NK-92 (cell line): ENCODE results near the gene VAV2.

Experiments used
- DNase-seq: peaks from one replicate; lab custom pipeline; 2025; ENCODE audit not compliant: unreplicated experiment; lab: John Stamatoyannopoulos, UW

The VAV2 gene, protein sequence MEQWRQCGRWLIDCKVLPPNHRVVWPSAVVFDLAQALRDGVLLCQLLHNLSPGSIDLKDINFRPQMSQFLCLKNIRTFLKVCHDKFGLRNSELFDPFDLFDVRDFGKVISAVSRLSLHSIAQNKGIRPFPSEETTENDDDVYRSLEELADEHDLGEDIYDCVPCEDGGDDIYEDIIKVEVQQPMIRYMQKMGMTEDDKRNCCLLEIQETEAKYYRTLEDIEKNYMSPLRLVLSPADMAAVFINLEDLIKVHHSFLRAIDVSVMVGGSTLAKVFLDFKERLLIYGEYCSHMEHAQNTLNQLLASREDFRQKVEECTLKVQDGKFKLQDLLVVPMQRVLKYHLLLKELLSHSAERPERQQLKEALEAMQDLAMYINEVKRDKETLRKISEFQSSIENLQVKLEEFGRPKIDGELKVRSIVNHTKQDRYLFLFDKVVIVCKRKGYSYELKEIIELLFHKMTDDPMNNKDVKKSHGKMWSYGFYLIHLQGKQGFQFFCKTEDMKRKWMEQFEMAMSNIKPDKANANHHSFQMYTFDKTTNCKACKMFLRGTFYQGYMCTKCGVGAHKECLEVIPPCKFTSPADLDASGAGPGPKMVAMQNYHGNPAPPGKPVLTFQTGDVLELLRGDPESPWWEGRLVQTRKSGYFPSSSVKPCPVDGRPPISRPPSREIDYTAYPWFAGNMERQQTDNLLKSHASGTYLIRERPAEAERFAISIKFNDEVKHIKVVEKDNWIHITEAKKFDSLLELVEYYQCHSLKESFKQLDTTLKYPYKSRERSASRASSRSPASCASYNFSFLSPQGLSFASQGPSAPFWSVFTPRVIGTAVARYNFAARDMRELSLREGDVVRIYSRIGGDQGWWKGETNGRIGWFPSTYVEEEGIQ

DNA sequence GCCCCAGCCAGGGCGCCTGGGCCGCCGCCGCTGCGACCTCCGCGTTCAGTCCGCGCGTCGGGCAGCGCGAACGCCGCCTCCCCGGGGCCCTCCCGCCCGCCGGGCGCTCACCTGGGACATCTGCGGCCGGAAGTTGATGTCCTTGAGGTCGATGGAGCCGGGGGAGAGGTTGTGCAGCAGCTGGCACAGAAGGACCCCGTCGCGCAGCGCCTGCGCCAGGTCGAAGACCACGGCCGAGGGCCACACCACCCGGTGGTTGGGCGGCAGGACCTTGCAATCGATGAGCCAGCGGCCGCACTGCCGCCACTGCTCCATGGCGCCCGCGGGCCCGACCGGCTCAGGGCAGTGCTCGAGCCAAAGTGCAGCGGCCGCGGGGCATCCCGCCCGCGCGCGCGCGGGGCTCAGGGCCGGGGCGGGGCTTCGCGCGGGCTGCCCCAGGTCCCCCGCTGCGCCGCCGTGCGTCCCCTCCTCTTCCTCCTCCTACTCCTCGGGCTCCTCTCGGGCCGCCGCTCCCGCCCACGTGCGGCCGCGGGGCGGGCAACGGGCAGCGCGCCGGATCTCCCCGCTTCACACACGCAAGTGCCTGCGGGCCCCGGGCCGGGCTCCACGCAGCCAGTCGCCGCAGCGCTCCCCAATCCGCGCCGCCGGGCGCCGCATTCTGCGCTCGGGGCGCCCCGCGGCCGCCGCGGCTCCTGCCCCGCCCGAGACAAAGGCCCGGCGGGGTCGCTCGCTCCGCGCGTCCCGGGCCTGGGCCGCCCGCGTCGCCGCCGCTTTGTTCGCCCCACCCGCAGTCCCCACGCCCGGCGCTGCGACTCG is at the start of gene VAV2:
Gene VAV2 (minus strand): TSS at position 361 of the 816 bp plus-strand sequence. CDS start 46 bp downstream, at position 315.
- DNase-seq: no peak

DNA sequence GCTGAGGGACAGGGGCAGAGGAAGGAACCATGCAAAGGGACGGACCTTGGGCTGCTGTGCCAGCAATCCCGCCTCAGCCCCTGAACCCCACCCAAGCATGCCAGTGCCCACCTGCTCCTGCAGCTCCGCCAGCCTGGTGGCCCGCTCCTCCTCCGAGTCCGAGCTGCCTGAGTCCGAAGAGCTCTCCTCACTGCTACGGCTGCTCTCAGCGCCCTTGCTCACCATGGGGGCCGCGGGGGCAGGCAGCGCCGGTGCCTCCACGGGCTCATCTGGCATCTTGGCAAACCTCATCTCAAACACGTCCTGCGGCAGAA is 49.5 kb upstream of the VAV2 start:
- no peak for DNase-seq

DNA sequence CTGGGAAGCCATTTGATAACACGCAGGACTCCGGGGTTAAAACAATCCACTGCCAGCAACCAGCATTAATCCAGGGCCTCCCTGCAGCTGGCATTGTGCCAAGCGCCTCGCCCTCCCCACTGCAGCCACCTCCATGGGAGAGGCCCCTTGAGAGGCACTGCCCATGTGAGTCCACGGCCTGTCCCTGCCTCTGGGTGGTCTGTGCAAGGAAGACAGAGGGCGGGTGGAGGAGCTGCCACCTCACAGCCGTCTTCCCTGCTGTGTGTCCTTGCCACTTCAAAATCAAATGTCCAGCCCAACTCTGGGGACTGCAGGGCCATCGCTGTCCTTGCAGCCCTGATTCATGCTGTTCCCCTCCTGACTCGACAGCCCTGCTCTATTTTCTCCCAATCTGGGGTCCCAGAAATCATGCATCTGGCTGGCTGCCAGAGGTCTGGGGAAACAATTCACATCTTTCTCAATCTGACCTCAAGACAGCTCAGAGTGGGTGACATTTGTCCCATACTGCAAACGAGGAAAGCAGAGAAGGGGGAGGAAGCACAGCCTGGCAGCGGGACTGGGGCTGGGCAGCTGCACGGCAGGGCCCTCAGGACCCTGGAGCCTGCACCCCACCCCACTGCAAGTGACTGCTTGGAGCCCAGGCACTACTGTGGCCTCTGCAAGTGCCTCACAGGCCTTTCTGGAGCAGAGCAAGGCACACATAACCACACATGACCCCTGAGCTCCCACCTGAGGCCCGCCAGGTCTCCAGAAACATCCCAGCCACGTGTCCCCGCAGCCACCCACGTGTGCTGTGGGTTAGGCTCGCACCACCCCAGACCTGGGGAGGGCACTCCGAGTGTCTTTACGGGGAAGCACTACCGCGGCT is 48.9 kb upstream of the VAV2 start:
- no peak for DNase-seq

DNA sequence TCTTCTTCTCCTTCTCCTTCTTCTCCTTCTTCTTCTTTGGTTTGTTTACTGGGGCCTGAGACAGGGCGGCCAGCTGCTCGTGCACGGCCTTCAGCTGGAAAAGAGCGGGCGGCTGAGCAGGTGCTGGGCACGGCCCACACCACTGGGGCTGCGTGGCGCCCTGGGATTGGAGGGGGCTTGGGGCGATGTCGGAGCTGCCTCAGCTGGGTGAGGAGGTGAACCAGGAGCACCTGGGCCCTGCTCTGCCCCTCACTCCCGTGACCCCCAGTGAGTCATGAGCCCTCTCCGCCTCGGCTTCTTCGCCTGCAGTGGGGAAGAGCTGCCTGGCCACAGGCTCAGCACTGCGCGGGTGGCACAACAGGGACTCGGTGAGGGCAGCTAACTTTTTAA is 48.0 kb upstream of the VAV2 start:
- no peak for DNase-seq

DNA sequence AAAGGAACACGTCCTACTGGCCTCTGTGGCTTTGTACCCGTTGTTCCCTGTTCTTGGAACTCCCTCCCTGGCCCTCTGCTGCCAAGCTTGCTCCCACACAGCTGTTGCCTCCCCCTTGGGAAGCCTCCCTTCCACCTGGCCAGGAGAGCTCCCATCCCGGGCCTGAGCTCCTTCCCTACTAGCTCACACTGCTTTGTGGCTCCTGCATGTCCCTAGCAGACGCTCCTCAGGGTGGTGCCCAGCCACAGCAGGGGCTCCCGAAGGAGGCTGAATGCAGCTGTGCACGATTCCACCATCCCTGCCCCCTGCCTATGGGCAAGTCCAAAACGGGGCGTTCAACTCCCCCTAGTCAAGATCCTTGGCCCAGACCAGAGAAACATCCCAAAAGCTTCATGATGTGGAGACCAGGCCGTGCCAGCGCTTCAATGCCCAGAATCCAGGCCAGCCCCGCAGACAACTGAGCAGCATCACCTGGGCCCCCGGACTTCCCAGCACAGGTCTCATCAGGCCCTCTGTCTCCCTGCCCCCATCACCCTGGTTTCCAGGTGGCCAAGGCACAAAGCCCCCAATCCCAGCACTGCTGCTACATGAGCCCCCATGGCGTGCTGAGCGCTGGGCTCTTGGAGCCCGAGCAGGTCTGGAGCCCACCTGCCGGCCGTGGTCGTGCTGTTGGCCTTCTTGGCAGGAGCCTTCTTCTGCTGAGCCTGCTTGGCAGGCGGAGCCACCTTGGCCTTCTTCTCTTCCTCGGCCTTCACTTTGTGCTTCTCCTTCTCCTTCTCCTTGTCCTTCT is 47.5 kb upstream of the VAV2 start:
- no peak for DNase-seq

DNA sequence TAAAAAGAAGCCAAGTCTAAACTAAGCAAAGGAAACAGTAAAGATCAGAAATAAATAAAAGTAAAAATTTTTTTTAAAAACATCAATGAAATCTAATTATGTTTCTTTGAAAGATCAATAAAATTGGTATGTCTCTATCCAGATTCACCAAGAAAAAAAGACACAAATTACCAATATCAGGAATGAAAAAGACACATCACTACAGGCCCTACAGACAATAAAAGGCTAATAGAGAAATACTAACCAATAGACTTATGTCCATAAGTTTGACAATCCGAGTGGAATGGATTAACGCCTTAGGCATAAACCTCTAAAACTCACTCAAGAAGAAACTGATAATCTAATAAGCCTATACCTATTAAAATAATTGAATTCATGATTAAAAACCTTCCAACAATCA is 45.5 kb upstream of the VAV2 start:
- no peak for DNase-seq

DNA sequence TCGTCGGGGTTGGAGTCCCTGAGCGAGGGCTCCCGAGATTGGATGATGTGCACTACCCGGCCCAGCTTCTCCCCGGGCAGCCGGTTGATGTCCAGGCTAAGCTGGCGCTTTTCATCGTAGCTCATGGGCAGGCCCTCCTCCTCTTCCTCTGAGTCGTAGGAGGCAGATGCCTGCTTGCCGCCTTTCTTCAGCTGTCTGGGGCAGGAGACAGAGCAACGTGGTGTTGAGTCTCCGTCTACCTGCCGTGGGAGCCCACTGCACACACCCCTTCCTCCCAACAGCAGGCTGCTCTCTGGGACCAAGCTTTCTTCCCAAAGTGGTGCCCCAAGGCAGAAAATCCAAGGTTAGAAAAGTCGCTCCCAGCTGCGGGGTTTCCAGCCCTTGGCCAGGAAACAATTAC is 44.0 kb upstream of the VAV2 start:
- DNase-seq: no peak

DNA sequence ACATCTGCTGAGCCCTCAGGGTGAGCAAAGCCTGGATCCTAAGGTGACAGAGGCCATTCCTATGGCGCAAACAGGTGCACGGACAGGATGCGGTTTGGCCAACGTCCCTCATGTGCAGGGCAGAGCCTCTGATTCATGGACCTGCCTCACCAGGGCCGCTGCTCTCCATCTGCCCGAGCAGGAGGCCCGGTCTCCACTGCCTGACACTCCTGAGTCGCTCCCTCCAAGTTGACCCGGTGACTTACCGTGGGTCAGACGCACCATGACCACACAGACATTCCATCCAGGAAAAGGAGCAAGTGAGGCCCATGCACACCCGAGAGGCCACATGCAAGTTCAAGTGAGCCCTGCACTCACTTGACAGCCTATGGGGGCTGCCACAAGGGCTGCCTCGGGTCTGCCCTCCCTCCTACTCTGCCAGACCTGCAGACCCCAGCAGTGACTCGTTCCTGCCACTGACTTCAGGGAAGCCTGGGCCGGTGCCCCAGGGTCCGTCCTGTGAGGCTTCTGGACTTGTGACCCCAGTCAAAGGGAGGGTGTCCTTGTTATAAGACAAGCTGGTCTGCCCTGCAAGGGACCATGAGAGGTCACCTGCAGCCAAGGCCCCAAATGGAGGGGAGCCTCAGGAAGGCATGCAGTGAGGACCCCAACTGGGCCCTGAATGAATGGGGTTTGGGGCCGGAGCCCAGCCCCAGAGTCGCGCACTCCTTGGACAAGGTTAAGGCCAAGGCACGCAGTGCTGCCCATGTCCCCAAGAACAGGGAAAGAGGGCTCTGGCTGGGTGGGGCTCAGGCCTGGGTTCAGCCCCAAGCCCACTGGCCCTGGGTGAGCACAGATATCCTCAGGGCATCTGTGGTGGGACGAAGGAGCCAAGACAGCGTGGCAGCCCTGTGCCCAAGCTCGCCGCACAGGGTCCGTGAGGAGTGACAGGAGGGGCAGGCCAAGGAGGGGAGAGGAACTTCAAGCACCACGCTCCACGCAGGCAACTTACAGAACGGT is 43.2 kb upstream of the VAV2 start:
- no peak for DNase-seq

DNA sequence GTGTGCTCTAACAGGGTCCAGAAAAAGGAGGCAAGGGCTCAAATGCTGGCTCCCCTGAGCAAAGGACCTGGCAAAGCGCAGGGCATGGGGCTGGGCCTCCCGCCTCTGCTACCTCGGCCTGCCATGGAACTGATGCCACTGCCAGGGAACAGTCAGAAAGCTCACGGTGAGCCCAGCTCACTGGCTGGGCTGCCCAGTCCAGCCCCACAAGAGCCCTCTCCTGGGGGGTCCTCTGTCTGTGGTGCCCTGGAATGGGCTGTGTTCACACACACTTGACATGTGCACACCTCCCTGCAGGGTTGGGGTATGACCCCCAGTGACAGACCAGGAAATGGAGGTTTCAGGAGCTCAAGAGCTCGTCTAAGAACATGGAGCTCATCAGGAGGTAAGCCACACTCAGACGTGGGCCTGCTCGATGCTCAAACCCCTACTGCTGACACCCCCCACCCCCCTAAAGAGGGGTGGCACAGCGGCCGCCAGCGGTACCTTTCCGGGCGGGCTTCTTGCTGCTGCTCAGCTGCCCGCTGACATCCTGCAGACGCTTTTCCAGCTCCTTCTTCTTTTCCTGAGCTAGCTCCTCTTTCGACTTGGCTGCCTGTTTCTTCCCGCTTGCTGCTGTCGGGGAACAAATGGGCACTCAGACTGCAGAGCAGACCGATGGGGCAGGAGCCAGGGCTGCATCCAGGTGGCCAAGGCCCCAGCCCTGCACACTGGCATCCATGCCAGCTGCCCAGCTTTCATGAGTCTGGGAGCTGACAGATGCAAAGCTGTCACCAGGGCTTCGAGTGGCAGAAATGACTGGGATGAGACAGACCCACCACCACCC is 42.3 kb upstream of the VAV2 start:
- DNase-seq: no peak

DNA sequence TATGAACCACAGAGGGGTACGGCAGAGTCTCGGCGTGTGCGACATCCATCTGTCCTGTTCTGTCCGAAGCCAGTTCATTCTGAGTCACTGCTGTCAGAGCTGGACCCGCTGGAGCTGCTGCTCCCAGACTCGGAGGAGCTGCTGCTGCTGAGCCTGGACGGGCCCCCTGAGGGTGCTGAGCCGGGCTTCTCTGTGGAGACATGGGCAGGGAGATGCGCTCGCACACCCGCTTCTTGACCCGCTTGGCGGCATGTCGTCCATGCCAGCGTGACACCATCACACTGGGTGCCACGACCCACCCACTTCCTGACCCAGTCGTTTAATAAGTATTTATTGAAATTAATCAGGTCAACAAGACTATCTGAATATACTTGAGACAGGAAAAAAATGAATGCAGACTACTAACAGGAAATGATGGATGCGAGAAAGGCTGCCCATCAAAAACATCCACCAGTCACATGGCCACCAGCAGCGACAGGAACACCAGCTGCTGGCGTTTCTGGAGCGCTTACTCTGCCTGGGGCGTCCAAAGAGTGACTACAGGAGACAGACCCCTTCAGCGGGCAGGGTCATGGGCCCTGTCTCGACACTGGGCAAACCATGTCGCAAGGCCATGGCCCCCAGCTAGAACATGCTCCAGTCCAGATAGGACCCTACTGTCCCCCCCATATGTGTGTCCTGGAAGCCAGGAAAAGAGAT is 41.5 kb upstream of the VAV2 start:
- no peak for DNase-seq

DNA sequence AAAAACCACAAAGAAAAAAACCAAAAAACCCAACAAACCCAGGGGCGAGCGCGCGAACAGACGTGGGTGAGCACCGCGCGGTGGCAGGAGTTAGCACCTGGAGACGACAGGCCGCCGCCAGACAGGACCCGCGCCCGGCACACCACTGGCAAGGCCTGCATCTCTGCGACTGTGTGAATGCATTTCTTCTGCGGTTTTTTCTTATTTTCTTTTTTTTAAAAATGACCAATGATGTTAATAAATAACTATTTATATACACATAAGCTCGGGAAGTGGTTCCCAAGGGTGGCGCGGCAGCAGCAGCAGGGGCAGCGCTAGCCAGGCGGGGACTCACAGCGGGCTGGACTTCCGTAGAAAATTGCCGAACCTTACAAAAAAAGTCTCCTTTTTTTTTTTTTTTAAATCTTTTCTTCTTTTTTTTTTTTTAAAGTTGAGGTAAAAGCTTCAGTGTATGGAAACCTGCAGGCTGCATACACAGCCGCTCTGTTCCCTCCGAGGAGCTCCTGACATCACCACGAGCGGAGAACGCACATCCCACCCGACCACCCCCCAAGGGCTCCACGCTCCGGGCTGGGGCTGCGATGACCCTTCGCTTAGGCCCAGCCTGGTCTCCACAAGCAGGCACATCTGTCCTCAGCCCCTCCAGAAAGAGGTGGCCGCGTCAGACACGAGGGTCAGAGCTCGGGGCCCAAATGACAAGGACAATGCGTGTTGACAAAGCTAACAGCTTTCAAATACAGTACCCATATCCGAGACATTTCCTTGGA is 40.5 kb upstream of the VAV2 start:
- DNase-seq: no peak

DNA sequence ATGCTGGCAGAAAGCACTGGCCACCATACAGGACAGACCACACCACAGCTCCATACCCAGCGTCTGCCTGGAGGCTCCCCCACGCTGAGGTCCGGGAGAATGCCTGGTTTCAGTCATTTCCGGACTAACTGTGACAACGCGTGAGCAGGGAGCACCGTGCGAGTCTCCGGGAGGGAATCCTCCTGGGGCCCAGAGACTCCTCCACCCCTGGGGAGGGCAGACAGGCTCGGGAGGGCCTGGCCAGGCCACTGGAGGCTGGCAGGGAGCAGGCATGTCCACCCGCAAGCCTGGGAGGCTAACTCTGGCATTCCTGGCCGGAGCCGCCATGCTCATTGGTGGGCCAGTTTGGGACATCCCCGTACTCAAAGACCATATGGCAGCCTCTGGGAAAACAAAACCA is 39.7 kb upstream of the VAV2 start:
- no peak for DNase-seq

DNA sequence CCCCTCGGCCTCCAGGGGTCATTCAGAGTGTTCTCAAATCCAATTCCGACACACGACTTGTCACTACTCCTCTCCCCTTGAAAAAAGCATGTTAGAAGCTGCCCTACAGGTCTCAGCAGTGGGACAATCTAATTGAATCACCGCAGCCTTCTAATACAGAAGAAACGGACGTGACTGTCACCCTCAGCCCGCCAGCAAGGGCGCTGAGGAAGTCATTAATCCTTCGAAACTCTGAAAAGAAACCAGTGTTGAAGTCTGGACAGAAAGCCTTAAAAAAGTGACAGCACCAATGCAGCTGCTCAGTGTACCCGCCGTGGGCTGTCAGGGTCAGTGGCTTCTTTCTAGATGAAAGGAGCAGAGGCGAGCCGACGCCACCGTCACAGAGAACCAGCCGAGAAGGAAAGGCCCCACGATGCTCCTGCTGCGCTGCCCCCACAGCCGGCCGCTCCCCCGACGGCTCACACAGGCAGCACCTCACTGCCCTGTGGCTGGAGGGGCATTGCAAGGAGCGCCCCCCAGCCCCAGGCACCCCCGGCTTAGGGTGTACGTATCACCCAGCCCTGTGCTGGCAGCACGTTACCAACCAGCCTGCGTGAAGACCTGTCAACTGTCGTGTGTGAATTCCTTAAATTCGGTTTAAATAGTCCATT is 38.8 kb upstream of the VAV2 start:
- DNase-seq: no peak

DNA sequence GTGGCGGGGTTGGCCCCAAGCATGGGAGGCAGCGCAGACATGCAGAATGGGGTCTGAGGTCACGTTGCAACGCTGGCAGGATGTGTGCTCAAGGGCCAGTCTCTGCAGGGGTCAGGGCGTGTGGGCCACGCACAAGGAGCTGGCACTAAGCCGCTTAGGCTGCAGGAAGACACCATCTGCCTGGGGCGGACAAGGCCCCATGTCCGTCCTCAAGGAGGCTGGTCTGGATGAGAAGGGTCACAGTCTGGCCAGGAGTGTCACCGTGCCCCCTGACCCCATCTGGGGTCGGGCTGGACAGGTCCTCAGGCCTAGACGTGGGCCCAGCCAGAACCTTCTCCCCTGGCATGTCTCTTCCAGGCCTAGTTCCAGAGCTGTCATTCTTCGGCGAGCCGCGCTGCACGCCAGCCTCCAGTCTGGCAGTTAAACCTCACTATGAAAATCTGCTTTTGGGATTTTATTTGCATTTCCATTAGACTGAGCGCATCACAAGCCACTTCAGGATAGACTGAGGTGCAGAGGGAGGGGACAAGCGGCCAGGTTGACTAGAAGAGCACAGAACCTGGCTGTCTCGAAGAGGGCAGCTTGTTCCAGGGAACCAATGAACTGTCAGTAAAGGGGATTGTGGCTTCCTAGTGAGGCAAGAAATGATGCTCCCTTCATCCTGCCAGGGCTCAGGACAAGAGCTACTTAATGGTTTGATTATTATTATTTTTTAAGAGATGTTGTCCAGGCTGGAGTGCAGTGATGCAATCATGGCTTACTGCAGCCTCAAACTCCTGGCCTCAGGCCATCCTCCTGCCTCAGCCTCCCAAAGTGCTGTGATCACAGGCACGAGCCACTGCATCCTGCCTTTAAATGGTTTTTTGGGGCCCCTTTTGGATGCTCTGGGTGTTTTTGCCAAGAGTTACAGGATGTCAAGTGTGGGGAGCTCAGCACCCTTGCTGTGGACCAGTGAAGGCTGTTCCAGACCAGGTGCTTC is 37.4 kb upstream of the VAV2 start:
- no peak for DNase-seq
